HEK293T (cell line): Measurements from ENCODE around the gene MT1HL1.

Experiments used
- CTCF ChIA-PET: fragments of 350-600 bp; formaldehyde crosslinking; extraction: SDS; loops from one replicate; lab custom pipeline; 2021; ENCODE audit warnings: antibody characterized with exemption, inconsistent platforms; lab: Yijun Ruan, JAX
- POLR2A ChIA-PET: fragments of 350-600 bp; formaldehyde crosslinking; extraction: SDS; loops from one replicate; lab custom pipeline; 2020; ENCODE audit warnings: antibody characterized with exemption, inconsistent platforms; lab: Yijun Ruan, JAX
- DNase-seq: peaks from one replicate; pipeline ENCODE4 v3.0.0; 2012; ENCODE audit warnings: mixed read lengths; ENCODE audit errors: extremely low spot score
- ARNT ChIP-seq: fragments of 450-650 bp; IDR thresholded peaks from 2 replicates; pipeline ENCODE4 v1.6.1; 2017; ENCODE audit warnings: mild to moderate bottlenecking
- BHLHE40 ChIP-seq: fragments of 450-650 bp; IDR thresholded peaks from 2 replicates; pipeline ENCODE4 v1.6.1; 2016; ENCODE audit warnings: mild to moderate bottlenecking, moderate library complexity, borderline replicate concordance
- CTBP1 ChIP-seq: fragments of 450-650 bp; IDR thresholded peaks from 2 replicates; pipeline ENCODE4 v1.6.1; 2016; ENCODE audit warnings: borderline replicate concordance
- ELF4 ChIP-seq: fragments of 450-650 bp; IDR thresholded peaks from 2 replicates; pipeline ENCODE4 v1.6.1; 2017; ENCODE audit warnings: antibody characterized with exemption
- FOXA1 ChIP-seq: fragments of 450-650 bp; IDR thresholded peaks from 2 replicates; pipeline ENCODE4 v1.6.1; 2016; ENCODE audit warnings: mild to moderate bottlenecking
- FOXK2 ChIP-seq: fragments of 450-650 bp; IDR thresholded peaks from 2 replicates; pipeline ENCODE4 v1.6.1; 2016; ENCODE audit warnings: mild to moderate bottlenecking
- FOXM1 ChIP-seq: fragments of 450-650 bp; IDR thresholded peaks from 2 replicates; pipeline ENCODE4 v1.6.1; 2017; ENCODE audit warnings: mild to moderate bottlenecking, borderline replicate concordance
- HDGF ChIP-seq: fragments of 450-650 bp; IDR thresholded peaks from 2 replicates; pipeline ENCODE4 v1.6.1; 2017; ENCODE audit warnings: antibody characterized with exemption, borderline replicate concordance
- L3MBTL2 ChIP-seq: fragments of 450-650 bp; conservative IDR thresholded peaks from 2 replicates; pipeline ENCODE4 v1.6.1; 2016; ENCODE audit warnings: mild to moderate bottlenecking
- LEF1 ChIP-seq: fragments of 450-650 bp; IDR thresholded peaks from 2 replicates; pipeline ENCODE4 v1.6.1; 2017; ENCODE audit warnings: mild to moderate bottlenecking, borderline replicate concordance
- NFRKB ChIP-seq: fragments of 450-650 bp; IDR thresholded peaks from 2 replicates; pipeline ENCODE4 v1.6.1; 2016; ENCODE audit warnings: mild to moderate bottlenecking, moderate library complexity
- PKNOX1 ChIP-seq: fragments of 450-650 bp; IDR thresholded peaks from 2 replicates; pipeline ENCODE4 v1.6.1; 2016
- SP1 ChIP-seq: fragments of 450-650 bp; IDR thresholded peaks from 2 replicates; pipeline ENCODE4 v1.6.1; 2017
- SUZ12 ChIP-seq: fragments of 450-650 bp; IDR thresholded peaks from 2 replicates; pipeline ENCODE4 v1.6.1; 2016; ENCODE audit warnings: mild to moderate bottlenecking
- TARDBP ChIP-seq: fragments of 450-650 bp; IDR thresholded peaks from 2 replicates; pipeline ENCODE4 v1.6.1; 2016
- ZNF384 ChIP-seq: fragments of 450-650 bp; IDR thresholded peaks from 2 replicates; pipeline ENCODE4 v1.6.1; 2016

MT1HL1 gene

DNA sequence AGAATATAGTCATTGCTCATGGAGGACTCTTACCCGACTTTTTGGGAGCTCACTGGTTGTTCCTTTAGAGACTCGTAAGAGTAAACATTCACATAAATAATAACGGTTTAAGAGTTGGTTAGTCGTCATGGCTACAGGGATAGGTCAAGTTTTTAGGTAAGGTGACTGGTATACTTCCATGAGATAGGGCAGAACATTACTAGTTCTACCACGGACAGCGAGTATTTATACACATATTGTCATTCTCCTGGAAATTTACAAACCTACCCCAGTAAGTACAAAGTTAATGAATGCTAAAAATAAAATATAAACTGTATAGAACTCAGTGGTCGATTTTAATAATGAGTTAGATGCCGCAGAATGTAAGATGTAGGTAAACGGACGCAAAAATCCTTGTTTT is 36.6 kb upstream of the MT1HL1 start:
- TF ChIP-seq FOXM1 (no peak), FOXK2 (no peak), L3MBTL2 (no peak), NFRKB (no peak), CTBP1 (no peak), PKNOX1 (no peak), TARDBP (no peak)
- CTCF ChIA-PET = no interaction called here
- DNase-seq = no peak
- POLR2A ChIA-PET = no interaction called here

DNA sequence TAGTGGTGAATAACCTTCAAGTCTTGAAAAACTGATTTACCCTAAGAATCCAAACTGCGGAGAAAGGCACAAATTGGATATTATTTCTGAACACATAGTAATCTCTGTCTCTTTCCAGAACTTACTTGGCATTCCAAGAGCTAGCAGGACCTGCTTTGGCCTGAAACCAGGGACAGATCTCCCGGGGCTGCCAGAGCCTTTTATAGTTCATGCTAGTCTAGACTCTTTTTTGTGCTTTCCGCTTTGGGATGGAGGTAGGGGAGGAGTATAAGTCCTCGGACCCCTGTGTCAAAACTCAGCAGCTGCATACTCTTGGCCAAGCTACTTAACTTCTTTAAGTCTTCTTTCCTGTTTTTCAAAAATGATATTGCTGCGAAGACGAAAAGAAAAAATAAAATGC is 34.0 kb upstream of the MT1HL1 start:
- TF ChIP-seq CTBP1 (no peak), BHLHE40 (no peak), FOXK2 (no peak), L3MBTL2 (no peak), SUZ12 (no peak), HDGF (no peak), LEF1 (no peak), ARNT (no peak), FOXM1 (no peak), PKNOX1 (no peak), TARDBP (no peak), FOXA1 (no peak), SP1 (no peak), ZNF384 (no peak), NFRKB (no peak), ELF4 (no peak)
- POLR2A ChIA-PET = no interaction called here
- DNase-seq = no peak
- CTCF ChIA-PET = no interaction called here

GRCh38 chr1:237035759-237036158 is 31.5 kb upstream of the MT1HL1 start:
- no peak for DNase-seq
- TF ChIP-seq BHLHE40 (no peak), ARNT (no peak), ZNF384 (no peak), ELF4 (no peak), HDGF (no peak), CTBP1 (no peak)
- ChIA-PET CTCF (no interaction called here), POLR2A (no interaction called here)

GRCh38 chr1:237033804-237034203 is 29.6 kb upstream of the MT1HL1 start:
- DNase-seq = no peak
- ChIA-PET CTCF (no interaction called here), POLR2A (no interaction called here)
- TF ChIP-seq L3MBTL2 (no peak), LEF1 (no peak), TARDBP (no peak), PKNOX1 (no peak), FOXM1 (no peak)

DNA sequence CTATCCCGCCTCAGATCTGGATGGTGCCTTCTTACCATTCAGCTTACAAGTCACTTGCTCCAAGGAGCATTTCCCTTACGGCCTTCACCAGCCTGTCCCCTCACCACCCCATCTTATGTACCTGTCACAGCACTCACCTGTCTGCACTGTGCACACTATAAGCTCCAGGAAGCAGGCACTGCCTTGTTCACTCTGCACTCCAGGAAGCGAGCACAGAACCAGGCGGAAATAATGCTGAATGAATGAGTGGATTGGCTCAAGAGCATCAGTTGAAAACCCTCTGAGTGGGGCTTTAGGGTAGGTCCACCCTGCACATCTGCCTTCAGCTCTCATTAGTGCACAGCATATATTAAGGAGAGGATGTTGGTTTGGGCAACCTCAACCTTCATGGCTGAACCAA is 28.8 kb upstream of the MT1HL1 start:
- DNase-seq = no peak
- ChIA-PET CTCF (interaction anchor here (0.6 kb wide), 1 partner anchor 652 kb away, joined by 3 read pairs; no protein-coding TSS in a partner anchor), POLR2A (no interaction called here)
- no peak for TF ChIP-seq BHLHE40
- no peak for TF ChIP-seq ARNT
- TF ChIP-seq ELF4 = no peak
- no peak for TF ChIP-seq LEF1
- TF ChIP-seq SP1 = no peak
- TF ChIP-seq HDGF = no peak
- no peak for TF ChIP-seq TARDBP
- TF ChIP-seq ZNF384 = no peak
- TF ChIP-seq PKNOX1 = no peak
- no peak for TF ChIP-seq SUZ12
- TF ChIP-seq NFRKB = no peak
- TF ChIP-seq CTBP1 = no peak
- no peak for TF ChIP-seq L3MBTL2
- TF ChIP-seq FOXK2 = no peak
- TF ChIP-seq FOXM1 = no peak

DNA sequence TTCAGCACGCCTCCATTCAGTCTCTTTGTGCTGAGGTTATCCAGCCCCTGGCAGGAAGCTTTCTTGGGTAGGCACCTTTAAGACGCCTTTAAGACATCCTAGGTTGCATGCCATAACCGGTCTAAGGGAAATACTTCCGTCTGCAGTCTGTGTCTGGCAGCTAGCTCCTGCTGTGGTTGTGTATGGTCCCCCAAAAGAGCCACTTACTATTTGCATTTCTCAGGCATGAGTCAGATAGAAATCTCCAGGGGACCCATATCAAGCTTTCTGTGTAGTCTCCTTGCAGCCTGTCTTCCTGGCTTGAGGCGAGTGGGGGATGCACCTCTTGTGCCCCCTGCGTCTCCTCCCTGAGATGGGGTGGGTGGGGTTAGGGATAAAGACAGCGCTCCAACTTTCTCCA is 27.8 kb upstream of the MT1HL1 start:
- DNase-seq = no peak
- CTCF ChIA-PET = no interaction called here
- POLR2A ChIA-PET = no interaction called here

More for the DNA sequence above, 27.8 kb upstream of the MT1HL1 start:
- TF ChIP-seq FOXM1 (no peak), SP1 (no peak), FOXA1 (no peak), NFRKB (no peak), LEF1 (no peak), PKNOX1 (no peak), CTBP1 (no peak), HDGF (no peak), L3MBTL2 (no peak), BHLHE40 (no peak)
